Gastrocnemius medialis (tissue), 4 donors: ENCODE data around the gene MYL5. TPM values are rescaled to one million over a fixed set of nuclear protein-coding genes. Genes with fewer than 3 reads are reported as not detected.

Experiments
- ATAC-seq, 2 donors: fragments of 150-250 bp; one replicate each; pipeline ENCODE4 v1.9.1; 2016
- DNase-seq, 2 donors: peaks; one replicate each; pipeline ENCODE4 v3.0.0-alpha.2; 2019
- H3K27ac ChIP-seq, 4 donors: fragments of 200-600 bp; sonication (generic); 1 replicate in 1 of 4; 2 replicates in 3 of 4; pipeline ENCODE4 v1.5.1; 2016 to 2018; ENCODE audit warnings: mild to moderate bottlenecking in 2 of 4, moderate library complexity in 1 of 4
- H3K27me3 ChIP-seq, 3 donors: fragments of 200-600 bp; sonication (generic) in 2 of 3; 1 replicate in 1 of 3; 2 replicates in 2 of 3; pipeline versions ENCODE4 v1.5.1 to v1.6.0; 2016 to 2019; ENCODE audit warnings: mild to moderate bottlenecking in 1 of 3, moderate library complexity in 1 of 3
- H3K36me3 ChIP-seq, 2 donors: fragments of 200-600 bp; sonication (generic) in 1 of 2; one replicate each; pipeline ENCODE4 v1.5.1; 2017 to 2018
- H3K4me1 ChIP-seq, 2 donors: fragments of 200-600 bp; sonication (generic) in 1 of 2; one replicate each; pipeline ENCODE4 v1.5.1; 2016 to 2017; ENCODE audit warnings: mild to moderate bottlenecking in 2 of 2
- H3K4me3 ChIP-seq, 4 donors: fragments of 200-600 bp; sonication (generic) in 3 of 4; 1 replicate in 1 of 4; 2 replicates in 3 of 4; pipeline ENCODE4 v1.5.1; 2016 to 2019; ENCODE audit warnings: mild to moderate bottlenecking in 2 of 4
- H3K9me3 ChIP-seq, 3 donors: fragments of 200-600 bp; sonication (generic) in 2 of 3; 1 replicate in 1 of 3; 2 replicates in 2 of 3; pipeline ENCODE4 v1.5.1; 2016 to 2019
- CTCF ChIP-seq, 5 experiments: fragments of 450-650 bp in 3 of 5; fragments of 200-600 bp in 2 of 5; sonication (generic) in 2 of 5; IDR thresholded peaks in 4 of 5; conservative IDR thresholded peaks in 1 of 5; 1 replicate in 4 of 5; 2 replicates in 1 of 5; pipeline ENCODE4 v1.5.1; 2016 to 2019; ENCODE audit warnings: antibody characterized with exemption in 5 of 5, mild to moderate bottlenecking in 3 of 5, moderate library complexity in 3 of 5
- POLR2A ChIP-seq, 2 donors: fragments of 450-650 bp; IDR thresholded peaks; one replicate each; pipeline ENCODE4 v1.6.1; 2017; ENCODE audit warnings: antibody characterized with exemption in 2 of 2, mild to moderate bottlenecking in 2 of 2, moderate library complexity in 2 of 2
- in situ Hi-C, 4 donors: fragments of 200-750 bp; cut with MboI; loops; one replicate each; pipeline versions ENCODE4 v1.15.0 to v1.8.0; 2017; ENCODE audit warnings: low sequenced_read_pairs in 4 of 4
- intact Hi-C: fragments of 100-400 bp; cut with DNase I; formaldehyde crosslinking; loops from one replicate; pipeline ENCODE4 v1.15.1; 2023; ENCODE audit warnings: low total_unique reads
- total RNA-seq, 4 donors: library from RNA; depleted of rRNA; stranded (reverse); fragments of >200 nt; gene quantifications; one replicate each; pipeline versions ENCODE4 v1.1.0 to v1.2.3, GENCODE V29; 2016

Gene MYL5
- total RNA-seq, 4 donors from 2014 or later: 1.3 to 20.3 (median 3.6) TPM

GRCh38 chr4:680551-680927 lies 6.2 kb downstream of the MYL5 start:
- intact Hi-C loops (loop anchor here (10.0 kb wide), 1 partner anchor 494 kb away; the partner anchor contains the start of gene SPON2), in situ Hi-C loops (no loop called here)
- TF ChIP-seq POLR2A (IDR thresholded peaks at IDR 0.05): no peak
- no peak for TF ChIP-seq CTCF (IDR thresholded peaks at IDR 0.05 in 4 of 5, conservative IDR thresholded peaks at IDR 0.05 in 1 of 5)
- Histone ChIP-seq H3K27ac (peak overlapping the region in 2 of 4 donors; percentile 30 to 32), H3K36me3 (no peaks in the 10 kb centered on the region), H3K9me3 (no peaks in the 10 kb centered on the region), H3K4me3 (peak overlapping the region; percentile 53 to 71 (median 64)), H3K4me1 (peaks cover 26 to 41% of the 10 kb centered on the region in 2 donors), H3K27me3 (peaks cover 0 to 21% (median 6%) of the 10 kb centered on the region in 3 donors)
- ATAC-seq (no peak), DNase-seq (no peak)

- H3K27ac ChIP-seq: peak overlapping the region in 2 of 4 donors; percentile 30 to 32
- no peaks in the 10 kb centered on the region for H3K9me3 ChIP-seq
- DNase-seq (peak in 1 of 2 donors; percentile 51), ATAC-seq (peak in 1 of 2 donors; percentile 39)
- H3K27me3 ChIP-seq: peaks cover 0 to 21% (median 6%) of the 10 kb centered on the region in 3 donors
- H3K36me3 ChIP-seq: no peaks in the 10 kb centered on the region
- peak overlapping the region; percentile 53 to 71 (median 64) for H3K4me3 ChIP-seq
- H3K4me1 ChIP-seq: peaks cover 21 to 35% of the 10 kb centered on the region in 2 donors
- TF ChIP-seq POLR2A (IDR thresholded peaks at IDR 0.05): peak in 1 of 2 donors; percentile 36
- TF ChIP-seq CTCF (IDR thresholded peaks at IDR 0.05 in 4 of 5, conservative IDR thresholded peaks at IDR 0.05 in 1 of 5): no peak
- intact Hi-C loops (loop anchor here (10.0 kb wide), 1 partner anchor 494 kb away; the partner anchor contains the start of gene SPON2), in situ Hi-C loops (no loop called here)
These were observed 6.7 kb downstream of the MYL5 start for GRCh38 chr4:680928-681645.

- TF ChIP-seq CTCF (IDR thresholded peaks at IDR 0.05 in 4 of 5, conservative IDR thresholded peaks at IDR 0.05 in 1 of 5): no peak
- no peak for TF ChIP-seq POLR2A (IDR thresholded peaks at IDR 0.05)
- intact Hi-C loops (loop anchor here (10.0 kb wide), 1 partner anchor 493 kb away; the partner anchor contains the start of gene SPON2), in situ Hi-C loops (no loop called here)
- Histone ChIP-seq H3K27ac (no peak overlapping the region), H3K4me3 (peak overlapping the region in 1 of 4 donors; percentile 24), H3K27me3 (peaks cover 0 to 21% (median 6%) of the 10 kb centered on the region in 3 donors), H3K36me3 (no peaks in the 10 kb centered on the region), H3K4me1 (peaks cover 15 to 31% of the 10 kb centered on the region in 2 donors), H3K9me3 (no peaks in the 10 kb centered on the region)
- DNase-seq: no peak
- ATAC-seq: no peak
These were observed 7.6 kb downstream of the MYL5 start for GRCh38 chr4:681736-682451.

GRCh38 chr4:682490-683172 lies 8.3 kb downstream of the MYL5 start:
- Histone ChIP-seq H3K4me3 (no peak overlapping the region), H3K9me3 (no peaks in the 10 kb centered on the region), H3K36me3 (no peaks in the 10 kb centered on the region), H3K27me3 (peaks cover 0 to 21% (median 6%) of the 10 kb centered on the region in 3 donors), H3K27ac (no peak overlapping the region), H3K4me1 (peaks cover 17 to 29% of the 10 kb centered on the region in 2 donors)
- in situ Hi-C loops (no loop called here), intact Hi-C loops (loop anchor here (10.0 kb wide), 1 partner anchor 492 kb away; the partner anchor contains the start of gene SPON2)
- ATAC-seq: no peak
- TF ChIP-seq CTCF (IDR thresholded peaks at IDR 0.05 in 4 of 5, conservative IDR thresholded peaks at IDR 0.05 in 1 of 5) (no peak), POLR2A (IDR thresholded peaks at IDR 0.05) (no peak)
- no peak for DNase-seq
